ENCODE measurements around the gene ERC1.
"Not testable (repeated sequence)": the region's sequence is repeated elsewhere in the genome, so short reads cannot be mapped to it uniquely, and the experiment has no call there.

ERC1 gene

GRCh38 chr12:1316991-1317390 lies 326.0 kb downstream of the ERC1 start:
- H2BK12ac ChIP-seq (ENCODE audit: low read length in 2 of 2); H3K27me3 ChIP-seq (ENCODE audit: control insufficient read depth in 1 of 2, insufficient read depth in 1 of 2, low read length in 2 of 2); H3K14ac ChIP-seq (ENCODE audit: low read length in 2 of 2); H3K4me2 ChIP-seq (ENCODE audit: low read length, poor library complexity, severe bottlenecking); DNase-seq; H3K18ac ChIP-seq (ENCODE audit: low read depth in 1 of 2, low read length in 2 of 2); H3K9me3 ChIP-seq (ENCODE audit: control insufficient read depth, low read length); H3K4me1 ChIP-seq (ENCODE audit: control insufficient read depth, insufficient read depth, low read depth, low read length); H3K9ac ChIP-seq (ENCODE audit: low read length); H2AFZ ChIP-seq (ENCODE audit: low read depth, low read length); H3K4me3 ChIP-seq (ENCODE audit: insufficient read depth in 1 of 2, low read depth in 1 of 2, low read length in 2 of 2); H2BK120ac ChIP-seq (ENCODE audit: low read depth, low read length); H3K27ac ChIP-seq (ENCODE audit: low read length, poor library complexity, severe bottlenecking); H3K23ac ChIP-seq (ENCODE audit: low read length in 2 of 2); H4K91ac ChIP-seq (ENCODE audit: low read length); H2AK5ac ChIP-seq (ENCODE audit: low read length, severe bottlenecking); H4K8ac ChIP-seq (ENCODE audit: low read length); H2BK5ac ChIP-seq (ENCODE audit: low read depth, low read length, poor library complexity, severe bottlenecking); H3K36me3 ChIP-seq (ENCODE audit: control insufficient read depth in 1 of 2, insufficient read depth in 2 of 2, low read depth in 1 of 2, low read length in 2 of 2); H3K4ac ChIP-seq (ENCODE audit: low read depth in 1 of 2, low read length in 2 of 2); H2BK15ac ChIP-seq (ENCODE audit: low read depth, poor library complexity, severe bottlenecking); H3K79me1 ChIP-seq (replicated peaks; ENCODE audit: low read length, poor library complexity, severe bottlenecking): not testable (repeated sequence)
- 100% methylated on average over 2 of the region's 5 CpGs for WGBS

GRCh38 chr12:1318327-1319031 lies 327.5 kb downstream of the ERC1 start:
- peaks cover 3% of the 10 kb centered on the region for H3K79me1 ChIP-seq (replicated peaks; ENCODE audit: low read length, poor library complexity, severe bottlenecking)
- H3K4me1 ChIP-seq (ENCODE audit: control insufficient read depth, insufficient read depth, low read depth, low read length) = peaks cover 3% of the 10 kb centered on the region
- H2AK5ac ChIP-seq (ENCODE audit: low read length, severe bottlenecking) = no peak overlapping the region
- H2BK5ac ChIP-seq (ENCODE audit: low read depth, low read length, poor library complexity, severe bottlenecking) = no peak overlapping the region
- peak; percentile 33 for DNase-seq
- no peaks in the 10 kb centered on the region for H3K27me3 ChIP-seq (ENCODE audit: control insufficient read depth in 1 of 2, insufficient read depth in 1 of 2, low read length in 2 of 2)
- no peak overlapping the region for H3K4ac ChIP-seq (ENCODE audit: low read depth in 1 of 2, low read length in 2 of 2)
- H3K9me3 ChIP-seq (ENCODE audit: control insufficient read depth, low read length) = peaks cover 3% of the 10 kb centered on the region
- H2BK120ac ChIP-seq (ENCODE audit: low read depth, low read length) = no peak overlapping the region
- no peak overlapping the region for H3K23ac ChIP-seq (ENCODE audit: low read length in 2 of 2)
- no peak overlapping the region for H3K18ac ChIP-seq (ENCODE audit: low read depth in 1 of 2, low read length in 2 of 2)
- peak overlapping the region in 1 of 2 experiments; percentile 60 for H3K4me3 ChIP-seq (ENCODE audit: insufficient read depth in 1 of 2, low read depth in 1 of 2, low read length in 2 of 2)
- no peak overlapping the region for H4K8ac ChIP-seq (ENCODE audit: low read length)
- no peak overlapping the region for H4K91ac ChIP-seq (ENCODE audit: low read length)
- H2AFZ ChIP-seq (ENCODE audit: low read depth, low read length) = no peak overlapping the region
- H3K27ac ChIP-seq (ENCODE audit: low read length, poor library complexity, severe bottlenecking) = peak overlapping the region; percentile 49
- no peak overlapping the region for H2BK12ac ChIP-seq (ENCODE audit: low read length in 2 of 2)
- peak overlapping the region; percentile 86 for H3K9ac ChIP-seq (ENCODE audit: low read length)
- H3K14ac ChIP-seq (ENCODE audit: low read length in 2 of 2) = no peak overlapping the region
- peak overlapping the region; percentile 43 for H3K4me2 ChIP-seq (ENCODE audit: low read length, poor library complexity, severe bottlenecking)
- WGBS = 57% methylated on average over 6 of the region's 7 CpGs
- H2BK15ac ChIP-seq (ENCODE audit: low read depth, poor library complexity, severe bottlenecking) = no peak overlapping the region
- no peaks in the 10 kb centered on the region for H3K36me3 ChIP-seq (ENCODE audit: control insufficient read depth in 1 of 2, insufficient read depth in 2 of 2, low read depth in 1 of 2, low read length in 2 of 2)

DNA sequence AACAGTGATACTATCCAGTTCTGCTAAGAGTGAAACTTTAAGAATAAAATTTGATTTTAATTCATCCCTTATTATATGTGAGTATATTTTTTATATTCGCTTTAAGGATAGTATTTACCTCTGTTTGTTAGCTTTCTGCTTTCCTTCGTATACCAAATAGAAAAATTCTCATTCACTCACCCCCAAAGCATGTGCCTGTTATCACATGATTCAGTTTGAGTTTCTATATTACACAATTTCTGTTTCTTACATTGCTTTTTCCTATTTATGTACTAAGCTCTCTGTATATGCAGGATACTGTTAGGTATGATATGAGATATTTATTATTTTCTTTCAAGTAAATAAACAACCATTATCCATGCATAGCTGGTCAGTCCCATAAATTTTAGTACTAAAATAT lies 328.2 kb downstream of the ERC1 start:
- Histone ChIP-seq H3K9me3 (ENCODE audit: control insufficient read depth, low read length) (peaks cover 3% of the 10 kb centered on the region), H3K18ac (ENCODE audit: low read depth in 1 of 2, low read length in 2 of 2) (no peak overlapping the region), H3K4me3 (ENCODE audit: insufficient read depth in 1 of 2, low read depth in 1 of 2, low read length in 2 of 2) (peak overlapping the region in 1 of 2 experiments; percentile 60), H2AFZ (ENCODE audit: low read depth, low read length) (no peak overlapping the region), H2BK5ac (ENCODE audit: low read depth, low read length, poor library complexity, severe bottlenecking) (no peak overlapping the region), H3K79me1 (replicated peaks; ENCODE audit: low read length, poor library complexity, severe bottlenecking) (peaks cover 5% of the 10 kb centered on the region), H2BK120ac (ENCODE audit: low read depth, low read length) (no peak overlapping the region), H4K91ac (ENCODE audit: low read length) (no peak overlapping the region), H3K4me1 (ENCODE audit: control insufficient read depth, insufficient read depth, low read depth, low read length) (peaks cover 3% of the 10 kb centered on the region), H4K8ac (ENCODE audit: low read length) (no peak overlapping the region), H2AK5ac (ENCODE audit: low read length, severe bottlenecking) (no peak overlapping the region), H3K23ac (ENCODE audit: low read length in 2 of 2) (no peak overlapping the region), H3K27me3 (ENCODE audit: control insufficient read depth in 1 of 2, insufficient read depth in 1 of 2, low read length in 2 of 2) (no peaks in the 10 kb centered on the region), H2BK15ac (ENCODE audit: low read depth, poor library complexity, severe bottlenecking) (no peak overlapping the region), H3K14ac (ENCODE audit: low read length in 2 of 2) (no peak overlapping the region), H3K36me3 (ENCODE audit: control insufficient read depth in 1 of 2, insufficient read depth in 2 of 2, low read depth in 1 of 2, low read length in 2 of 2) (no peaks in the 10 kb centered on the region), H3K27ac (ENCODE audit: low read length, poor library complexity, severe bottlenecking) (no peak overlapping the region), H2BK12ac (ENCODE audit: low read length in 2 of 2) (no peak overlapping the region), H3K4me2 (ENCODE audit: low read length, poor library complexity, severe bottlenecking) (no peak overlapping the region), H3K9ac (ENCODE audit: low read length) (peak overlapping the region; percentile 86), H3K4ac (ENCODE audit: low read depth in 1 of 2, low read length in 2 of 2) (no peak overlapping the region)
- peak; percentile 37 for DNase-seq
- WGBS = 50% methylated on average over 1 of the region's 2 CpGs

- Histone ChIP-seq H3K36me3 (ENCODE audit: control insufficient read depth in 1 of 2, insufficient read depth in 2 of 2, low read depth in 1 of 2, low read length in 2 of 2) (no peaks in the 10 kb centered on the region), H3K27ac (ENCODE audit: low read length, poor library complexity, severe bottlenecking) (no peak overlapping the region), H3K23ac (ENCODE audit: low read length in 2 of 2) (no peak overlapping the region), H2BK15ac (ENCODE audit: low read depth, poor library complexity, severe bottlenecking) (no peak overlapping the region), H3K79me1 (replicated peaks; ENCODE audit: low read length, poor library complexity, severe bottlenecking) (peaks cover 5% of the 10 kb centered on the region), H2BK5ac (ENCODE audit: low read depth, low read length, poor library complexity, severe bottlenecking) (no peak overlapping the region), H3K18ac (ENCODE audit: low read depth in 1 of 2, low read length in 2 of 2) (no peak overlapping the region), H2AFZ (ENCODE audit: low read depth, low read length) (no peak overlapping the region), H3K9ac (ENCODE audit: low read length) (peak overlapping the region; percentile 86), H3K4me3 (ENCODE audit: insufficient read depth in 1 of 2, low read depth in 1 of 2, low read length in 2 of 2) (no peak overlapping the region), H3K4me1 (ENCODE audit: control insufficient read depth, insufficient read depth, low read depth, low read length) (peaks cover 3% of the 10 kb centered on the region), H3K4ac (ENCODE audit: low read depth in 1 of 2, low read length in 2 of 2) (no peak overlapping the region), H4K8ac (ENCODE audit: low read length) (no peak overlapping the region), H2BK120ac (ENCODE audit: low read depth, low read length) (no peak overlapping the region), H3K4me2 (ENCODE audit: low read length, poor library complexity, severe bottlenecking) (no peak overlapping the region), H2BK12ac (ENCODE audit: low read length in 2 of 2) (no peak overlapping the region), H2AK5ac (ENCODE audit: low read length, severe bottlenecking) (no peak overlapping the region), H3K9me3 (ENCODE audit: control insufficient read depth, low read length) (no peaks in the 10 kb centered on the region), H3K27me3 (ENCODE audit: control insufficient read depth in 1 of 2, insufficient read depth in 1 of 2, low read length in 2 of 2) (no peaks in the 10 kb centered on the region), H3K14ac (ENCODE audit: low read length in 2 of 2) (no peak overlapping the region), H4K91ac (ENCODE audit: low read length) (no peak overlapping the region)
- DNase-seq = no peak
- no CpG with 5 or more reads among the region's 1 CpG for WGBS
These were observed 329.0 kb downstream of the ERC1 start for GRCh38 chr12:1320021-1320420.

All from mesenchymal stem cell (in vitro differentiated cells and primary cell).